ENCODE measurements around the gene SLC11A2.

DNA sequence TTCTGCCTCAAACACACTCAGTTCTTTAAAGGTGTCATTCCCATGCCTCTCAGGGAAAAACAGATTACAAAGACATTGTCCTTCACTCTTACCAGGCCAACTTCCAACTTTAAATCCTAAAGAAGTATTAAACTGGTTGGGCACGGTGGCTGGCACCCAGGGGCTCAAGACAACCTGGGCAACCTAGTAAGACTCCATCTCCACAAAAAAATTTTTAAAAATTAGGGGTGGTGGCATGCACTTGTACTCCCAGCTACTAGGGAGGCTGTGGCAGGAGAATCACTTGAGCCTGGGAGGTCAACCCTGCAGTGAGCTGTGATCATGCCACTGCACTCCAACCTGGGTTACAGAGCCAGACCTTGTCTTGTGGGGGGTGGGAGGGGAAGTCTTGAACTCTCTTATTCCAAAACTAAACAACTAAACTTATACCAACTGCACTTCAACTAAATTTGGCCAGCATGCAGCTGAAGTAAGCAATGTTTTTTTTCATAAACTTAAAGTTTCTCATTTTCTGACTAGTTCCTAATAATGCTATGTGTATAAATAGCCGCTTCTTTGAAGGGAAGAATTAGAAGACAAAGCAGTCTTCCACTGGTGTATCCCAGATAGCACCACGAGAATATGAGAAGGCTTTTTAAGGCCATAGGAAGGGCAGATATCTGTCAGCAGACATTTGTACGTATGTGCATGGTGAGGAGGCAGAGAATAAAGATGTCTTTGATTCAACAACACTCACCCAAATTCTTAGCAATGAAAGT, 2.4 kb downstream of the SLC11A2 start:
- TF ChIP-seq POLR2A (IDR thresholded peaks at IDR 0.05; ENCODE audit: low read length) (no peak), GATA1 (IDR thresholded peaks at IDR 0.05; ENCODE audit: low read depth, low read length) (no peak)
